A673 (cell line): ENCODE measurements around the gene SAMD14. TPM values are rescaled to one million over a fixed set of nuclear protein-coding genes. Genes with fewer than 3 reads are reported as not detected.

Source experiments
- BruUV-seq: library from RNA; stranded (reverse); fragments of 400-500 nt; replicated peaks from 2 replicates; lab custom pipeline; 2021; lab: Mats Ljungman, UMichigan
- CTCF ChIA-PET: fragments of 300-600 bp; sonication (Branson Sonifier 250); formaldehyde crosslinking; loops from one replicate; lab custom pipeline; 2022; ENCODE audit warnings: antibody characterized with exemption; lab: Charles Lee
- POLR2A ChIA-PET: fragments of 300-600 bp; sonication (Branson Sonifier 250); formaldehyde crosslinking; loops from one replicate; lab custom pipeline; 2022; ENCODE audit warnings: antibody characterized with exemption; ENCODE audit not compliant: low non-redundant PET; lab: Charles Lee
- DNase-seq: peaks from one replicate; pipeline ENCODE4 v3.0.0-alpha.2; 2015; ENCODE audit warnings: low spot score
- H3K27ac ChIP-seq: fragments of 200-600 bp; sonication (generic); 2 replicates; pipeline ENCODE4 v1.5.1; 2016; ENCODE audit warnings: mixed run types, low read depth, mild to moderate bottlenecking, mixed read lengths, antibody characterized with exemption, low read length; ENCODE audit not compliant: poor library complexity, severe bottlenecking
- H3K27me3 ChIP-seq: fragments of 200-600 bp; sonication (generic); replicated peaks from 2 replicates; pipeline ENCODE4 v1.6.1; 2017; ENCODE audit warnings: mixed run types, low read depth, mild to moderate bottlenecking, mixed read lengths, antibody characterized with exemption, low read length; ENCODE audit not compliant: insufficient read depth, poor library complexity
- H3K36me3 ChIP-seq: fragments of 200-600 bp; sonication (generic); 2 replicates; pipeline ENCODE4 v1.6.1; 2016; ENCODE audit warnings: mixed run types, mild to moderate bottlenecking, mixed read lengths, antibody characterized with exemption, low read length; ENCODE audit not compliant: insufficient read depth, poor library complexity, severe bottlenecking
- H3K4me1 ChIP-seq: fragments of 200-600 bp; sonication (generic); 2 replicates; pipeline ENCODE4 v1.6.1; 2017; ENCODE audit warnings: mixed run types, mild to moderate bottlenecking, mixed read lengths, antibody characterized with exemption, low read length; ENCODE audit not compliant: insufficient read depth, poor library complexity, severe bottlenecking
- H3K4me3 ChIP-seq: fragments of 200-600 bp; sonication (generic); 2 replicates; pipeline ENCODE4 v1.5.1; 2016; ENCODE audit warnings: low read depth, mixed run types, mild to moderate bottlenecking, mixed read lengths, low read length; ENCODE audit not compliant: poor library complexity, severe bottlenecking
- H3K9me3 ChIP-seq: fragments of 200-600 bp; sonication (generic); 2 replicates; pipeline ENCODE4 v1.6.1; 2016; ENCODE audit warnings: mixed run types, low read depth, mild to moderate bottlenecking, mixed read lengths, antibody characterized with exemption, low read length; ENCODE audit not compliant: poor library complexity, severe bottlenecking
- EZH2 ChIP-seq: fragments of 200-600 bp; sonication (generic); IDR thresholded peaks from 2 replicates; pipeline ENCODE4 v1.6.1; 2017; ENCODE audit warnings: borderline replicate concordance, low read depth, mild to moderate bottlenecking, mixed read lengths, antibody characterized with exemption, low read length; ENCODE audit not compliant: poor library complexity, severe bottlenecking
- intact Hi-C: fragments of 100-400 bp; cut with micrococcal nuclease; formaldehyde crosslinking; loops from one replicate; pipeline ENCODE4 v1.10.0; 2022; ENCODE audit not compliant: unreplicated experiment
- total RNA-seq: library from RNA; stranded (reverse); gene quantifications from 2 replicates; pipeline ENCODE4 v1.2.3, GENCODE V29; 2021
- TF ChIP-seq, protein P1 (sequence below): fragments of 300-800, 200-600 bp; sonication (generic); conservative IDR thresholded peaks from 2 replicates; pipeline ENCODE4 v1.5.1; 2017; ENCODE audit warnings: low read depth, mild to moderate bottlenecking, antibody characterized with exemption, low read length, moderate library complexity, mixed read lengths

The SAMD14 gene
- total RNA-seq, 1 experiment from 2014 or later, result 45.0 TPM

DNA sequence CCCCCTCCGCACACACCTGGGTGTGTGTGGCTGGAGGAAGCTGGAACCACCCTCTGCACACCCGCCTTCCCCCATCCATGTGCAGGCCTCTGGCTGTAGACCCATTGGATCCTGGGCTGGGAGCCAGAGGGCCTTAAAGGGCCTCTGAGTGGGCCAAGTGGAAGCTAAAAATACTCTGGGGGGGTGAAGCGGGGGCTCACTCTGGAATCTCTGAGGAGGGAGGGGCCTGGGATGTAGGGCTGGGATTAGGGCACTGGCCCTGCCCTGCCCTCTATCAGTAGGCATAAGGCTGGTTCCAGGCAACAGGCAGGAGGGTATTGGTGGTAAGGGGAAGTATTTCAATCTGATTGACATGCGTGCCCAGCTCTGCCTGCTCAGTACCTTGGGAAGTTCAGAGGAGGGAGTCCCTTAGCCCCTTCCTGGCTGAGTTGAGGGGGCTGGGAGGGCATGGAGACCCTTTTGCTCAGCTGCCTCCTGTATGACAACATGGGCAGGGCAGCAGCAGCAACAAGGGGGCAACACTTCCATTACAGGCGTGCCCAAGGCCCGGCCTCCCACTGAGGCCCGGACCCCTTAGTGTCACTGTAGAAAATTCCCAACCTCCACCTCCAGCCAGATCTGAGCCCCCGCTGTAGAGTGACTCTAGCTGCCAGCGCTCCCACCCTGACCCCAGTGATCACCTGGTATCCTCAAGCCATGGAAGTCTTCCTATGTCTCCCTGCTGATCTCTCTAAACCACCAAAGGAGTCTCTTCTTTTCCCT, 68.8 kb downstream of the SAMD14 start:
- no peak for TF ChIP-seq EZH2
- TF ChIP-seq, protein P1, sequence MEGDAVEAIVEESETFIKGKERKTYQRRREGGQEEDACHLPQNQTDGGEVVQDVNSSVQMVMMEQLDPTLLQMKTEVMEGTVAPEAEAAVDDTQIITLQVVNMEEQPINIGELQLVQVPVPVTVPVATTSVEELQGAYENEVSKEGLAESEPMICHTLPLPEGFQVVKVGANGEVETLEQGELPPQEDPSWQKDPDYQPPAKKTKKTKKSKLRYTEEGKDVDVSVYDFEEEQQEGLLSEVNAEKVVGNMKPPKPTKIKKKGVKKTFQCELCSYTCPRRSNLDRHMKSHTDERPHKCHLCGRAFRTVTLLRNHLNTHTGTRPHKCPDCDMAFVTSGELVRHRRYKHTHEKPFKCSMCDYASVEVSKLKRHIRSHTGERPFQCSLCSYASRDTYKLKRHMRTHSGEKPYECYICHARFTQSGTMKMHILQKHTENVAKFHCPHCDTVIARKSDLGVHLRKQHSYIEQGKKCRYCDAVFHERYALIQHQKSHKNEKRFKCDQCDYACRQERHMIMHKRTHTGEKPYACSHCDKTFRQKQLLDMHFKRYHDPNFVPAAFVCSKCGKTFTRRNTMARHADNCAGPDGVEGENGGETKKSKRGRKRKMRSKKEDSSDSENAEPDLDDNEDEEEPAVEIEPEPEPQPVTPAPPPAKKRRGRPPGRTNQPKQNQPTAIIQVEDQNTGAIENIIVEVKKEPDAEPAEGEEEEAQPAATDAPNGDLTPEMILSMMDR, result no peak
- no TSS peak for BruUV-seq
- Histone ChIP-seq H3K4me1 (peaks cover 11% of the 10 kb centered on the region), H3K4me3 (no peak overlapping the region), H3K27ac (no peak overlapping the region), H3K27me3 (peaks cover 17% of the 10 kb centered on the region), H3K9me3 (no peaks in the 10 kb centered on the region), H3K36me3 (no peaks in the 10 kb centered on the region)
- ChIA-PET CTCF (interaction anchor here (1.0 kb wide), 1 partner anchor 33 kb away, joined by 3 read pairs; no protein-coding TSS in a partner anchor), POLR2A (no interaction called here)
- intact Hi-C loops, result no loop called here
- no peak for DNase-seq

Other genes with a start within 250 kb of the SAMD14 start
- gene DLX4, start 161.0 kb downstream of the SAMD14 start, total RNA-seq, result 0.82 and 1.0 TPM in 2 replicates
- gene DLX3, start 134.9 kb downstream of the SAMD14 start, total RNA-seq, result 0.20 TPM in 1 of 2 replicates, not detected in the other
- 1.4 and 3.3 TPM in 2 replicates for gene ITGA3, start 74.0 kb downstream of the SAMD14 start, total RNA-seq
- gene PDK2, start 34.8 kb downstream of the SAMD14 start, total RNA-seq, result 20.4 and 31.6 TPM in 2 replicates
- 61.3 and 68.4 TPM in 2 replicates for gene PPP1R9B, start 20.5 kb upstream of the SAMD14 start, total RNA-seq
- not detected in 2 replicates for gene SGCA, start 35.8 kb upstream of the SAMD14 start, total RNA-seq
- gene COL1A1, start 71.5 kb upstream of the SAMD14 start, total RNA-seq, result 24.6 and 44.7 TPM in 2 replicates
- gene TMEM92, start 144.3 kb upstream of the SAMD14 start, total RNA-seq, result 0.19 TPM in 1 of 2 replicates, not detected in the other
- 15.8 and 23.1 TPM in 2 replicates for gene XYLT2, start 216.0 kb upstream of the SAMD14 start, total RNA-seq
- 85.6 and 89.4 TPM in 2 replicates for gene MRPL27, start 243.0 kb upstream of the SAMD14 start, total RNA-seq
- gene EME1, start 243.1 kb upstream of the SAMD14 start, total RNA-seq, result 31.9 and 44.0 TPM in 2 replicates